ENCODE measurements around the gene WIPF1. TPM values are rescaled to one million over a fixed set of nuclear protein-coding genes. Genes with fewer than 3 reads are reported as not detected.

Gene WIPF1
- total RNA-seq, 4 donors from 2014 or later: 3.1 to 8.4 (median 4.9) TPM

GRCh38 chr2:174546519-174547506 is 50.8 kb downstream of the WIPF1 start:
- Histone ChIP-seq H3K27ac (no peak overlapping the region), H3K9me3 (no peaks in the 10 kb centered on the region), H3K36me3 (no peaks in the 10 kb centered on the region), H3K4me1 (no peaks in the 10 kb centered on the region), H3K4me3 (no peak overlapping the region), H3K27me3 (no peaks in the 10 kb centered on the region)
- TF ChIP-seq CTCF (IDR thresholded peaks at IDR 0.05 in 4 of 5, conservative IDR thresholded peaks at IDR 0.05 in 1 of 5) (no peak), POLR2A (IDR thresholded peaks at IDR 0.05) (no peak)
- no peak for DNase-seq
- in situ Hi-C loops (cut with MboI; ENCODE audit: low sequenced_read_pairs in 4 of 4) (no loop called here), intact Hi-C loops (cut with DNase I; ENCODE audit: low total_unique reads) (no loop called here)
- no peak for ATAC-seq

- Histone ChIP-seq H3K4me3 (no peak overlapping the region), H3K9me3 (no peaks in the 10 kb centered on the region), H3K4me1 (no peaks in the 10 kb centered on the region), H3K27ac (no peak overlapping the region), H3K36me3 (no peaks in the 10 kb centered on the region), H3K27me3 (no peaks in the 10 kb centered on the region)
- ATAC-seq (no peak), DNase-seq (no peak)
- in situ Hi-C loops (cut with MboI; ENCODE audit: low sequenced_read_pairs in 4 of 4) (no loop called here), intact Hi-C loops (cut with DNase I; ENCODE audit: low total_unique reads) (loop anchor here (1.0 kb wide), 1 partner anchor 12 kb away; no protein-coding TSS in a partner anchor)
- TF ChIP-seq CTCF (IDR thresholded peaks at IDR 0.05 in 4 of 5, conservative IDR thresholded peaks at IDR 0.05 in 1 of 5) (no peak), POLR2A (IDR thresholded peaks at IDR 0.05) (no peak)
Measured at GRCh38 chr2:174545240-174545639, 52.4 kb downstream of the WIPF1 start.

- DNase-seq: no peak
- no peak for TF ChIP-seq CTCF (IDR thresholded peaks at IDR 0.05 in 4 of 5, conservative IDR thresholded peaks at IDR 0.05 in 1 of 5)
- no peak for TF ChIP-seq POLR2A (IDR thresholded peaks at IDR 0.05)
- no peaks in the 10 kb centered on the region for H3K36me3 ChIP-seq
- H3K27me3 ChIP-seq: no peaks in the 10 kb centered on the region
- no peaks in the 10 kb centered on the region for H3K9me3 ChIP-seq
- no peaks in the 10 kb centered on the region for H3K4me1 ChIP-seq
- intact Hi-C loops (cut with DNase I; ENCODE audit: low total_unique reads): loop anchor here (1.0 kb wide), 1 partner anchor 12 kb away; no protein-coding TSS in a partner anchor
- H3K27ac ChIP-seq: no peak overlapping the region
- ATAC-seq: no peak
- no peak overlapping the region for H3K4me3 ChIP-seq
- in situ Hi-C loops (cut with MboI; ENCODE audit: low sequenced_read_pairs in 4 of 4): no loop called here
Measured at GRCh38 chr2:174544802-174545201, 52.8 kb downstream of the WIPF1 start.

- in situ Hi-C loops (cut with MboI; ENCODE audit: low sequenced_read_pairs in 4 of 4): no loop called here
- ATAC-seq (no peak), DNase-seq (no peak)
- Histone ChIP-seq H3K9me3 (no peaks in the 10 kb centered on the region), H3K4me1 (no peaks in the 10 kb centered on the region), H3K27ac (no peak overlapping the region), H3K27me3 (no peaks in the 10 kb centered on the region), H3K36me3 (no peaks in the 10 kb centered on the region), H3K4me3 (no peak overlapping the region)
- intact Hi-C loops (cut with DNase I; ENCODE audit: low total_unique reads): no loop called here
- TF ChIP-seq POLR2A (IDR thresholded peaks at IDR 0.05): no peak
- no peak for TF ChIP-seq CTCF (IDR thresholded peaks at IDR 0.05 in 4 of 5, conservative IDR thresholded peaks at IDR 0.05 in 1 of 5)
Measured at GRCh38 chr2:174544156-174544555, 53.4 kb downstream of the WIPF1 start.
